ENCODE measurements around the gene FSD1.
"Not testable (repeated sequence)": the region's sequence is repeated elsewhere in the genome, so short reads cannot be mapped to it uniquely, and the experiment has no call there.

Gene FSD1

DNA sequence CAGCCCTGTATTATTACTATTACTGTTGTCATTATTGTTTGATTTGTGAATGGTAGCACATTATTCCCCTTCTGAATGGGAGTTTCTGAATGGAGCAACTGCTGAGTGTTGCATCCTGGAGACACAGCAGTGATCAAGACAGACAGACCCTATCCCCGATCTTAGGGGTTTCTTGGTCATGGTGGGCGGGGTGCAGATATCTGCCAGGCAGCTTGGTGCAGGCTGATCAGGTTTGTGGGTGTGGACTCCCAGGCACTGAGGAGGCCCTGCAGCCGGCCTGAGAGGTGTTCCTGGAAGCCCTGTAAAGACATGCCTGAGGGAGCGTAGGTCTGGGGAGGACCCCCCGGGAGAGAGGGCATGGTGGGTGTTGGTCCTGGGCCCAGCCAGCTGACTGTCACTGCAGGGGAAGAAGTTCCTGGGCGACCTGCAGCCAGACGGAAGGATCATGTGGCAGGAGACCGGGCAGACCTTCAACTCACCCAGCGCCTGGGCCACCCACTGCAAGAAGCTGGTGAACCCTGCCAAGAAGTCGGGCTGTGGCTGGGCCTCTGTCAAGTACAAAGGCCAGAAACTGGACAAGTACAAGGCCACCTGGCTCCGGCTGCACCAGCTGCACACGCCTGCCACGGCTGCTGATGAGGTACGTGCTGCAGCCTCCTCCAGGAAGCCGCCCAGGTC lies 41.1 kb downstream of the FSD1 start:
- no peak for DNase-seq (ENCODE audit: low read depth)

DNA sequence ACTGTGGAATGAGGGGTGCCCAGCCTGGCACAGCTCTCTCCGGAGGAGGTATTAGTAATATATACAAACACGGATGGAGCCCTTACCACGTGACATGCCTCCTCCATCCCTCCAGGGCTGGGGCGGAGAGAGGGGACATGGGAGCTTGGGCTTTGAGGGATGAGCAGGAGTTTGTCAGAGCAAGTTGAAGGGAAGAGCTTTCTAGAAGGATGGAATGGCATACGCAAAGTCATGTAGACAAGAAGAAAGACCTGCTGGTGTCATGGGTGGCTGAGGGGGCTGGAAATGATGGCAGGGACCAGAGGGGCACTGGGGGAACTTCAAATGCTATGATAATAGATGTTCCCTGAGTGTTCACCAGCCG lies 41.6 kb downstream of the FSD1 start:
- DNase-seq (ENCODE audit: low read depth): no peak

- no peak for DNase-seq (ENCODE audit: low read depth)
These were observed 43.1 kb downstream of the FSD1 start for GRCh38 chr19:4347521-4347920.

DNA sequence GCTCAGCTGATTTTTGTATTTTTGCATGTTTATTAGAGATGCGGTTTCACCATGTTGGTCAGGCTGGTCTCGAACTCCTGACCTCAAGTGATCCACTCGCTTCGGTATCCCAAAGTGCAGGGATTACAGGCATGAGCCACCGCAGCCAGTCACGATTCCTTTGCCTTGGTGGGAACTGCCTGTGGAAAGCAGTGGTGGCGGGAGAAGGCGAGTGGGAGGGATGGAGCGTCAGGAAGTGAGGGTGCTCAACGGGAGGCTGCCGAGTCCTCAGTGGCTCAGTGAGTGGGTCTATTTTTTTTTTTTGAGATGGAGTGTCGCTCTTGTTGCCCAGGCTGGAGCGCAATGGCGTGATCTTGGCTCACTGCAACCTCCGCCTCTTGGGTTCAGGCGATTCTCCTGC lies 44.8 kb downstream of the FSD1 start:
- DNase-seq (ENCODE audit: low read depth): not testable (repeated sequence)

DNA sequence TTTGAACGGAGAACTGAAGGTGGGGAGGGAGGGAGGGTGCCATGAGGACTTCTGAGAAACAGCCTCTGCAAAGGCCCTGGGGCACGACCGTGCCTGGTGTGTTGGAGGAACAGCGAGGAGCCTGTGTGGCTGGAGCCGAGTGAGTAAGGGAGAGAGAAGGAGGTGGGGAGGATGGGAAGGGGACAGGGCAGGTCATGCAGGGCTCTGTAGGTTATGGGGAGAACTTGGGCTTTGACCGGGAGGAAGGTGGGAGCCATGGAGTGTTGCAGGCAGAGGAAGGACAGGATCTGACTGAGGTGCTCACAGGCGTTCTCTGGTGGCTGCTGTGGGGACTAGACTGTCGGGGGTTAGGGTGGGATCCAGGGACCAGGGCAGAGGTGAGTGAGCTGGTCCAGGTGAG lies 45.7 kb downstream of the FSD1 start:
- DNase-seq (ENCODE audit: low read depth): no peak

GRCh38 chr19:4350726-4351125 lies 46.3 kb downstream of the FSD1 start:
- no peak for DNase-seq (ENCODE audit: low read depth)

DNA sequence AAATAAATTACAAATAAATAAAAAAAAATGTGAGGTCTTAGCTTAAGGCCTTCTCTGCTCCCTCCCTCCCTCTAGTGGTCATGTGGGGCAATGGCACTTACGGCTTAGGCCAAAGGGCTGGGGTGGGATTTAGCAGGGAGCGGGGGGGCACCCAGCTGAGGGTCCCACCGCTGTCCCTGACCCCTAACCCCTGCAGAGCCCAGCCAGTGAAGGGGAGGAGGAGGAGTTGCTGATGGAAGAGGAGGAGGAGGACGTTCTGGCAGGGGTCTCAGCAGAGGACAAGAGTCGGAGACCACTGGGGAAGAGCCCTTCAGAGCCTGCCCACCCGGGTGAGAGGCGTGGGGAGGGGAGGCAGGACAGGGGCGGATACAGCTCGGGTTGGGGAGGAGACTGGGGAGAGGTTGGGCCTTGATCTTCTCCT lies 48.3 kb downstream of the FSD1 start:
- DNase-seq (ENCODE audit: low read depth): peak; percentile 61

GRCh38 chr19:4354282-4354681 lies 49.9 kb downstream of the FSD1 start:
- DNase-seq (ENCODE audit: low read depth): no peak

DNA sequence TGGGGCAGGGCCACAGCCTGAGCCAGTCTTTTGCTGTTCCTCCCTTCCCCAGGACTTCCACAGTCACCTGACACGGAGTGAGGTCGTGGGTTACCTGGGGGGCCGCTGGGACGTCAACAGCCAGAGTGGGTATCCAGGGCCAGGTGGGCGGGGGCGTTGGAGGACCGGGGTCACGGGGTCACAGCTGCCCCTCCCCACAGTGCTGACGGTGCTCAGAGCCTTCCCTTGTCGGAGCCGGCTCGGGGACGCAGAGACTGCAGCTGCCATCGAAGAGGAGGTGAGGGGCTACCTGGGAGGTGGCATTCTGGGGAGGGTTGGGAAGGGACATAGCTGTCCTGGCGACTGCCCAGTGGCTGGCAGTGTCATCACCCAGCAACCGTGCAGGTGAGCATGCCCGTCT lies 50.5 kb downstream of the FSD1 start:
- DNase-seq (ENCODE audit: low read depth): no peak

- DNase-seq (ENCODE audit: low read depth): no peak
These were observed 52.8 kb downstream of the FSD1 start for GRCh38 chr19:4357095-4357797.

DNA sequence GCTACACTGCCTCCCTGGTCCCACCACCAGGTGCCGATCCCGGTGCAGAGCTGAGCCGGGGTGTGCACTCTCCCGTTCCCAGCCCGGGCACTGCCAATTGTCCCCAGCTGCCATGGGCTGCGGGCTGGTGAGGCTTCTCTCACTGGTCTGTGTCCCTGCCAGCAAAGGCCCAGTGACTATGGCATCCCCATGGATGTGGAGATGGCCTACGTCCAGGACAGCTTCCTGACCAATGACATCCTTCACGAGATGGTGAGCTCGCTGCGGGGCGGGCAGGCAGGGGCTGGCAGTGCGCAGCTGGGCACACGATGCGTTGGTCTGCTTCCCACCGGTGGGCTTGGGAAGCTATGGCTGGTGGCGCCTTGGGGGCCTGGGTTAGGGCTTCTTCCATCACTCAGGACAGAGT lies 53.5 kb downstream of the FSD1 start:
- DNase-seq (ENCODE audit: low read depth): no peak

DNA sequence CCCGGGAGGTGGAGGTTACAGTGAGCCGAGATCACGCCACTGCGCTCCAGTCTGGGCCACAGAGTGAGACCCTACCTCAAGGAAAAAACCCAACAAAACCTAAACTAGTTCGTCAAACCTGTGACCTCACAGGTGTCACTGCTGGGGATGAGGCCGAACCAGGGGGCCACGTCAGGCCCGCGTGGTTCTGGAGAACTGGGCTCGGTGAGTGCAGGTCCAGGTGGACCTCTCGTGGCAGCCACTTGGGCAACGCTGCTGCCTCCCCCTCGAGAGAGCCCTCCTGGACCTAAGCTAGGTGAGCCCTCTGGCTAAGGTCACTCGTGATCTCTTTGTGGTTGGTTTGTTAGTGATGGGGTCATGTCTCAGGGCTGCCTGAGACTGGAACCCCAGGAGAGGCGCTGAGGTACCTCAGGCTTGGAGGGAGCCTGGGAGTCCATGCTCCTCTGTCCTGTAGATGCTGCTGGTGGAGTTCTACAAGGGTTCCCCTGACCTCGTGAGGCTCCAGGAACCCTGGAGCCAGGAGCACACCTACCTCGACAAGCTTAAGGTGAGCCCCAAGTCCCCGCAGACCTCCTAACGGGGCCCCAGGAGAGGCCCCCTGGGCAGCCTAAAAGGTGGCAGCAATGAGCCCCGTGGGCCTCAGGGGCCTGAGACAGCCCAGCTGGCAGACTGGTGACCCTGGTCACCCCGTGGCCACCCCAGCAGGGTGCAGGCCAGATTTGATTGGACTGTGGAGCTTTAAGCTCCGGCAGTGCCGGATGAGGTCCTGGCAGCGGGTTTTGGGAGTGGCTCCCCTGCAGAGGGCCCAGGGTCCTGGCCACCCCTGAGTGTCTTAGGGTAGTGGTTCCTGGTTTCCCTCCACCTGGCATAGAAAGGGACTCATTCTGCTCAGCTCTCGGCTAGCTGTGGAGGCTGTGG lies 54.6 kb downstream of the FSD1 start:
- DNase-seq (ENCODE audit: low read depth): no peak

DNA sequence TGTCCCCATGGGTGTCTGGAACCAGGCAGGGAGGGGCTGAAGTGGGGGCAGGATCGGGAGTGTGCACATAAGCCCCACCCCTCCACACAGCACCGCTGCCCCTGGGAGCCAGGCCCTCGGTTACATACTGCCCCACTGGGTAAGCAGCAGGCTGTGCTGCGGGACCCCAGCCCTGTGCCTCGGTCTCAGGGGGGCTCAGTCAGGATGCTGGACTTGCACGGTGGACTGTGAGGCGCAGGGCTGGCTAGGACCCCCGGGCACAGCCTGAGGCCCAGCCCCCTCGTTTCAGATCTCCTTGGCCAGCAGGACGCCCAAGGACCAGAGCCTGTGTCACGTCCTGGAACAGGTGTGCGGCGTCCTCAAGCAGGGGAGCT lies 55.2 kb downstream of the FSD1 start:
- no peak for DNase-seq (ENCODE audit: low read depth)

- no peak for DNase-seq (ENCODE audit: low read depth)
These were observed 55.7 kb downstream of the FSD1 start for GRCh38 chr19:4360081-4360569.

DNA sequence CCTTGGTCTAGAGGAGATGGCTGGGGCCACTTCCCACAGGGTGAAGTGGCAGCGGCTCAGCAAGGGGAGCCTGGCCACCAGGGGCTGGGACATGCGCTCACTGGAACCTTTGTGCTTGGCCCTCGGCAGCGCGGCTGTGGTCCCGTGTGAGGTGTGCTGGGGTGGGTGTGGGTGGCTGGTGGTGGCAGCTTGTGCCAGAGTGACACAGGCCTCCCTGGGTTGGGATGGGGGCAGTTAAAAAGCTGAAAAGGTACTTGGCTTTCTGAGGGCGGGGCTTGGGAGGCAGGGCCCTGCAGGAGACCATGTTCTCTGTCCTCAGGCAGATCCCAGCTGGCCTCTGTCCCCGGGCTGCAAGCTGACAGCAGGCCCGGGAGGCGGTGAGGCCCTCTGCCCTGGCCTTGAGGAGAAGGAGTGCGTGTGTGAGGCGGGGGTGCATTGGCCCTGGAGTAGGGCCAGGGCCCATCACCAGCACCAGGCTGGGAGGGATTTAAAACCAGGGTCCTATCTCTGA lies 56.3 kb downstream of the FSD1 start:
- DNase-seq (ENCODE audit: low read depth): no peak

DNA sequence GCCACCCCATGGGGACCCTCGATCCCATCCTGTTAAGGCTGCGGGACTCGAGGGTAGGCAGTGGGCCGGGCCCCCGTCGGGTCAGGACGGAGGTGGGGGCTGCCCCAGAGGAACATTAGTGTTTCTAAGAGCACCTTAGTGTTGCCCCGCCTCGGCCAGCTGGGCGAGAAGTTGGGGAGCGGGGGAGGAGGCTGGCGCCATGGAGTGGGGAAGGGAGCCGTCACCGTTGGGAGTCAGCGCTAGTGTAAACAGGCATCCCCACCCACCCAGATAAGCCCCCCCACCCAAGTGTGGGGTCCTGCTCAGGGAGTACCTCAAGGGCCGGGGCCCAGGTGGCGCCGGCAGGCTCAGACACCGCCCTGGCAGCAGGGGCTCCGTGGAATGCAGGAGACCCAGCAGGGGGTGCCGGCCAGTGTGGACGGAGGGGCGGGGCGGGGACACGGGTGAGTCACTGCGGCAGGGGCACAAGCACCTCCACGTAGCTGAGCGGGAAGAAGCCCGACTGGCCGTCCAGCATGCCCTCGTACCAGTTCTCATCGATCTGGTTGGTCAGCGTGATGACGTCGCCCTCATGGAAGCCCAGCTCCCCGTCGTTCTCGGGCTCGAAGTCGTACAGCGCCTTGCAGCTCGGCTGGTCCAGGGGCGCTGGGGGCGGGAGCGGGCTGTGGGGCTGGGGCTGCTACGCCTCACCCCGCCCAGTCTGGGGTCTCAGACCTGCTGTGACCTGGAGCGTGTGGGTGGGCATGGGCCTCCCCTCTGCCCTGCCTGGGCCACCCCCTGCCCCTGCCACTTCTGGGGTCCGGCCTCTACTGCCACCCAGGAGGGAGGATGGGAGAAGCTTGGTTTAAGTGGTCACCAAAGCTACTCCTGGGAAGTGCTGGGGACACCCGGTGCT lies 57.0 kb downstream of the FSD1 start:
- DNase-seq (ENCODE audit: low read depth): peak; percentile 57

DNA sequence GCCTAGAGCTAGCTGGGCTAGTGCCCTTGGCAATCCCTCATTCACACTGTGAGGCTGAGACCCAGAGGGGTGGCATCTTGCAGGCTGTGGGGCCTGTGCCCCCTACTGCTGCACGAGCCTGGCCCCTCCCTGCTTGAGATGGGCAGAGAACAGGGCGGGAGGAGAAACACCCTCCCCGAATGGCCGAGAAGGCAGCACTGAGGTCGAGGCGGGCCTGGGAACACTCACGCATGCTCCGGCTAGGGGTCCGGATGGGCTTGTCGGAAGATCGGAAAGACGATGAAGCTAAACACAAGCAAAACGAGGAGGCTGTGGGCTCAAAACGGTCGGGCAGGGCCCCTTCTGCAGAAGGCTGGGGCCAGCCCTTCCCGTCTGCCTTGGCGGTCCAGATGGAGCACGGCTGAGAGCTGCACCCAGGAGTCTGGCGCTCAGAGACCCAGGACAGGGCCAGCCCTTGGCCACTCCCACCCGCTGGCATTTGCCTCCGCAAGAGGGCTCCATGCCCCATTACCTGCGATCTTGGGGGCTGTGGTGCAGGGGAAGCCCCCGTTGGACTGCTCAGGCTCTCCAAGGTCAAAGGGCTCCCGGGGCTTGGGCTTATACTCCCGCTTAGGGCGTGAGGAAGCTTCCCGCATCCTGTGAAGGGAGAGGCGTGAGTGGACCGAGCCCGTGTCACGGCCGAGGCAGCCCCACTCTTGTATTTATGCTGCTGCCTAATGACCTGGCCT lies 57.9 kb downstream of the FSD1 start:
- DNase-seq (ENCODE audit: low read depth): no peak

GRCh38 chr19:4362831-4363545 lies 58.6 kb downstream of the FSD1 start:
- no peak for DNase-seq (ENCODE audit: low read depth)

- DNase-seq (ENCODE audit: low read depth): no peak
These were observed 59.3 kb downstream of the FSD1 start for GRCh38 chr19:4363571-4364304.
